ENCODE results near the gene PGC. TPM values are rescaled to one million over a fixed set of nuclear protein-coding genes. Genes with fewer than 3 reads are reported as not detected.

PGC gene
- total RNA-seq, 2 experiments from 2014 or later: not detected

DNA sequence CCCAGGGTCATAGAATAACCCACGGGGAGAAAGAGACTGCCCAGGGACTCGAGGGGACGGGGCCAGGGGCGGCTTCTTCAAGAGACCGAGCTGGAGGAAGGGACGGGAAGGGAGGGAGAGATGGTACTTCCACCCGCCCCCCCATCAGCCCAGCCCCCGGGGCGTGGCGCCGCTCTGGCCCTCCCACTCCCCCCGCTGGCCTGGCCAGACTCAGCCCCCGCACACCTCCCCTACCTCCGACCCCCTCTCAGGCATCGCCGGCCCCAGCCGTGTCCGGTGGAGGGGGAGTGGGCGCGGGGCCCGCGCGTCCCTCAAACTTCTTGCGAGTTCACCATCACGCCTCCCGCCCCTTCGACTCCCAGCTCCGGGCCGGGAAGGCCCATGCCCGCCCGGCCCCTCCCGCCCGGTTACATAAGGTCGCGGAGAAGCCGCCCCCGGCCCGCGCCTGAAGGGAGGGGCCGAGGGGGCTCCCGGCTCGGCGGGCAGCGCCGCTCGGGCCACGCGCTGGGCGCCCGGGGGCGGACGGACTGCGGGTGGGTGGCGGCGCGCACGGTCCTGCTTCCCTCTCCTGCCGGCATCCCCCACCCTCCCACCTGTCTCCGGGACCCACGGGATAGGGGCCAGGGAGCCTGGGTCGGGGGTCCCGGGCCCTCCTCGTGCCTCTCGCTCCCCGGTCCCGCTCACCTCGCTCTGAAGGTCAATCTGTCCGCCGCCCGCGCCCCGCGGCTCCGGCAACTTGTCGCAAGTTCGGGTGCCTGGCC lies 12.4 kb downstream of the PGC start:
- ChIA-PET POLR2A (interaction anchor here (2.5 kb wide), 1 partner anchor 28 kb away, joined by 14 read pairs; no protein-coding TSS in a partner anchor), CTCF (interaction anchor here (0.8 to 2.6 kb wide), 6 partner anchors 20 to 309 kb away, joined by 3 to 22 read pairs (median 5); no protein-coding TSS in a partner anchor)

- CTCF ChIA-PET: interaction anchor here (0.9 to 2.6 kb wide), 9 partner anchors 10 to 310 kb away, joined by 3 to 22 read pairs (median 4); no protein-coding TSS in a partner anchor
- POLR2A ChIA-PET: interaction anchor here (2.5 kb wide), 1 partner anchor 27 kb away, joined by 14 read pairs; no protein-coding TSS in a partner anchor
These were observed 13.2 kb downstream of the PGC start for GRCh38 chr6:41733707-41734665.

DNA sequence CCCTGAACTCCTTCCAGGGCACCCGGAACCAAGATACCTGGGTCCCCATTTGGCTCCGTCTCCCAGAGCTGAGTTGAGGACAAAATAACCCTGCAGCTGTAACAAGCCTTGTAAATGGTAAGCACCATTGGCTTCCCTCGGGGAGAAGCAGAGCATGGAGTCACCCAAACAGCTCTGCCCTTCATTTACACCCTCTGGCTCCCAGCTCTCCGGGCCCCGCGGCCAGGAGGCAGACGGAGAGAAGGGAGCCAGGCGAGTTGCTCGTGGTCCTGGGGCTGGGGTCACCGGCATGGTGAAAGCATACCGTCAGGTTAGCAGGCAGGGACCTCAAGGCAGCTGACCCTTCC lies 13.9 kb downstream of the PGC start:
- ChIA-PET CTCF (interaction anchor here (1.0 to 2.6 kb wide), 6 partner anchors 9 to 201 kb away, joined by 3 to 22 read pairs (median 6); no protein-coding TSS in a partner anchor), POLR2A (interaction anchor here (2.5 kb wide), 1 partner anchor 27 kb away, joined by 14 read pairs; no protein-coding TSS in a partner anchor)

- ChIA-PET POLR2A (interaction anchor here (2.5 kb wide), 1 partner anchor 26 kb away, joined by 14 read pairs; no protein-coding TSS in a partner anchor), CTCF (interaction anchor here (1.0 to 2.6 kb wide), 6 partner anchors 9 to 200 kb away, joined by 3 to 22 read pairs (median 6); no protein-coding TSS in a partner anchor)
These were observed 14.4 kb downstream of the PGC start for GRCh38 chr6:41732591-41733359.

DNA sequence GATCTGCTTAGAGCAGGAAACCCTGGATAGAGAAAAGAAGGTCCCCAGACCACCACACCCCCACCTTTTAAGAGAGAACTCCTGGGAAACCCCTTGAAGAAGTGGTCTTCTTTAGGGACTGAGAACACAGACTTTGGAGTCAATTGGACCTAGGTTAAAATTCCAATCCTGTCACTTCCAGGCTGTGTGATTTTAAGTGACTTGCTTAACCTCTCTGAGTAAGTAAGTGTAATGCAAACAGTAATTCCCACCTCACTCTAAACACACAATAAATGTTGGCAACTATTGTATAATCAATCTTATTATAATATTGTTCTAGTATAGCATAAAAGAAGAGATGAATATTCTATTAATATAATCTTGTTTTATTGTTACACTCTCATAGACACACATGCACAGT lies 15.0 kb downstream of the PGC start:
- POLR2A ChIA-PET: no interaction called here
- CTCF ChIA-PET: no interaction called here

GRCh38 chr6:41731561-41732086 lies 15.6 kb downstream of the PGC start:
- POLR2A ChIA-PET: no interaction called here
- CTCF ChIA-PET: interaction anchor here (0.5 to 1.3 kb wide), 2 partner anchors 26 to 331 kb away, joined by 4 read pairs; no protein-coding TSS in a partner anchor

DNA sequence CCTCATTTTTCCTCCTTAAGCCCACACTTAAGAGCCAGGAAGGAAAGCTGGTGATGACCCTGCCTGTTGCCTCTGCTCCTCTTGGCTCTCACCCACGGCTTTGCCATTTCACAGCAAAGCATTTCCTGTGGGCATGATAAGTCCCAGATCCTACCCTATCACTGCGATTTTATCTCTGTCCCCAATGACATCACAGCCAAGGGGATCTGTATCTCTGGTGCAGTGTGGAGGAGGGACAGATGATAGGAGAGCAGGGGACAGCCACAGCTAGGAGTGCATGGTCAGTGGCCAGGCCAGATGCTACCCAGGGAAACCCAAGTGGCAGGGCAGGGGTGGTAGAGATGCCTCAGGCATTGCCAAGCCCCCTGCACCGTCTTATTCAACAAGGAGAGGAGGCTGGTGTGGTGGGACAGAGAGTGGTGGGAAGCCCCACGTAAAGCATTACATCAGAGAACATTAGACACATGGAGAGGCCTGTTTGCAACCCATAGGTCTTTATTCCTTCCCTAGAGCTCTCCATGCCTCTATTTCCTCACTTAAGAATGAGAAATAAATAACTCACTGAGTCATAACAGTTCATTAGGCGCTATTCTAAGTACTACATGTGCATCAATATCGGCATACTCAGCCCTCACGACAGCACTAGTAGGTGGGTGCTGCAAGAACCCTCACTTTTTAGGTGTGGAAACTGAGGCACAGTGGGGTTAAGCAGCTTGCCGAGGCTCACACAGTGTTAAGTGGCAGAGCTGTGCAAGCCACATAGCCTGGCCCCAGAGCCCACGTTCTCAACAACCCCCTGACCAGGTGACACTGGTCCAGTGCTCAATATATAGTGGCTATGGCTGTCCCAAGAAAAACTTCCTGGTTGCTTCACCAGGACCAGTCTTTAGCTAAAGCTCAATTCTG lies 16.4 kb downstream of the PGC start:
- CTCF ChIA-PET: interaction anchor here (0.5 to 1.3 kb wide), 2 partner anchors 25 to 330 kb away, joined by 4 read pairs; no protein-coding TSS in a partner anchor
- POLR2A ChIA-PET: no interaction called here

DNA sequence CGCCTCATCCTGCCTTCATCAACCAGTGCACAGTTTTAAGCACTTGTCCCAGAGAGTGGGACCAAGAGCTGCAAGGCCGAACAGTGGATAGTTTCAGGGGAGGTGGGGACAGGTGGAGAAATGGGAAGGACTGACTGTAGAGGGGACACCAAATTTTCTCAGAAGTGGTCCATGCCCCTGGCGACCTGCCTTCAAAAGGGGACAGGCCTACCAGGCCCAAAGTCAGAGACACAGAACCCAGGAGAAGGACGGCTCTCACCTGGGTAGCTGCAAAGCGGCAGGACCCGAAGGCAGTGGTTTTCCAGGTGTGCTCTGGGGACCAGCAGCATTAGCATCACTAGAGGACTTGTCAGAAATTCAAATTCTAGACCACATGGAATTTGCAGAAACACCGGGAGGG lies 17.6 kb downstream of the PGC start:
- CTCF ChIA-PET: interaction anchor here (1.3 kb wide), 1 partner anchor 24 kb away, joined by 7 read pairs; no protein-coding TSS in a partner anchor

GRCh38 chr6:41728954-41729353 lies 18.2 kb downstream of the PGC start:
- ChIA-PET CTCF (interaction anchor here (1.3 kb wide), 1 partner anchor 23 kb away, joined by 7 read pairs; no protein-coding TSS in a partner anchor), POLR2A (no interaction called here)

More for the DNA sequence above, 17.6 kb downstream of the PGC start:
- POLR2A ChIA-PET: no interaction called here

- CTCF ChIA-PET: interaction anchor here (1.3 kb wide), 1 partner anchor 22 kb away, joined by 7 read pairs; no protein-coding TSS in a partner anchor
- POLR2A ChIA-PET: no interaction called here
These were observed 18.9 kb downstream of the PGC start for GRCh38 chr6:41728073-41728936.

- CTCF ChIA-PET: no interaction called here
- POLR2A ChIA-PET: no interaction called here
These were observed 19.5 kb downstream of the PGC start for GRCh38 chr6:41727705-41728072.

GRCh38 chr6:41726876-41727275 lies 20.3 kb downstream of the PGC start:
- CTCF ChIA-PET: no interaction called here

GRCh38 chr6:41724586-41725501 lies 22.4 kb downstream of the PGC start:
- CTCF ChIA-PET: interaction anchor here (1.2 to 1.7 kb wide), 3 partner anchors 9 to 19 kb away, joined by 3 to 4 read pairs (median 4); no protein-coding TSS in a partner anchor
- POLR2A ChIA-PET: no interaction called here

More at GRCh38 chr6:41726876-41727275, 20.3 kb downstream of the PGC start:
- POLR2A ChIA-PET: no interaction called here

- ChIA-PET CTCF (interaction anchor here (1.5 to 1.7 kb wide), 2 partner anchors 9 to 19 kb away, joined by 4 read pairs; no protein-coding TSS in a partner anchor), POLR2A (no interaction called here)
These were observed 23.0 kb downstream of the PGC start for GRCh38 chr6:41724228-41724580.

DNA sequence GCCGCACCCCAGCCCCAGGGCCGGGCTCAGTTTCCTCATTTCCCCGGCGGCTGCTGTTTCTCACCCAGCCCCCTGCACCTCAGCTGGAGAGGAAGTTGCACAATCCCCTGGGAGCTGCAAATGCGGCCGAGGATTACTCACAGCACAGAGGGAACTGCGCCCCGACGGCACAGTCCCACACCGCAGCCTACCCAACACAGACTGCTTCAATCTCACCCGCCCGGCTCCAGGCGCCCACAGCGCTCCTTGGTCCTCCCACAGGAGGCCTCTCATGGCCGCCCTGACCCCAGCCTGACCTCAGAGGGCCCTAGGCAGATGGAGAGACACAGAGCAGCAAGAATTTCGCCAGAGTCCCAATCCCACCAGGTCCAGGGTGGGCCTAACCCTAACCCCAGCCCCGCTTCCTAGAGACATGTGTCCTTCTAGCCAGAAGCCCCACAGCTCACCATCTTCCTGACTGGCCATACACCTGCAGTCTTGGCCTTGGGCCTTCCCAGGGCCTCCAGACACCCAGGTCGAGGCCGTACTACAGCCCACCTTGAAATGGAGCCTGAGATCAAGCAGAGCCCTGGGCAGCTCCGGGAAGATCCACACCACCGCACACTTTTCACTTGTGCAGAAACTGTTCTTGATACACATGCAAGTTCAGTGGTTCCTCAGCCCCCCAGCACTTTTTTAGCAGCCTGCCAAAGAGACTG lies 23.5 kb downstream of the PGC start:
- POLR2A ChIA-PET: no interaction called here
- CTCF ChIA-PET: interaction anchor here (1.5 to 1.7 kb wide), 2 partner anchors 10 to 18 kb away, joined by 4 read pairs; no protein-coding TSS in a partner anchor

Measured in activated CD8-positive, alpha-beta memory T cell treated with anti-CD3 and anti-CD28 coated beads for 36 hours (primary cell).